ACC112 (cell line): ENCODE measurements around the gene ZNF581.
A peak's percentile ranks its signal among the peaks of the same experiment; 100 is the strongest.

Experiments
- H2AFZ ChIP-seq: fragments of 200-600 bp; sonication (generic); one replicate; pipeline ENCODE4 v1.6.0; 2017; ENCODE audit warnings: antibody characterized with exemption, low read length; ENCODE audit not compliant: unreplicated experiment
- H3K27ac ChIP-seq: fragments of 200-600 bp; sonication (generic); 2 replicates; pipeline ENCODE4 v1.5.1; 2014; ENCODE audit warnings: low read depth, mild to moderate bottlenecking, antibody characterized with exemption, low read length, moderate library complexity
- H3K27me3 ChIP-seq: fragments of 200-600 bp; sonication (generic); 2 replicates; pipeline ENCODE4 v1.6.1; 2014; ENCODE audit warnings: mild to moderate bottlenecking, antibody characterized with exemption, low read length, moderate library complexity, mixed read lengths; ENCODE audit not compliant: insufficient read depth
- H3K36me3 ChIP-seq: fragments of 200-600 bp; sonication (generic); 2 replicates; pipeline ENCODE4 v1.6.1; 2016; ENCODE audit warnings: mild to moderate bottlenecking, antibody characterized with exemption, low read length, moderate library complexity, mixed read lengths; ENCODE audit not compliant: insufficient read depth
- H3K4me1 ChIP-seq: fragments of 200-600 bp; sonication (generic); one replicate; pipeline ENCODE4 v1.6.1; 2016; ENCODE audit warnings: low read length, mixed read lengths; ENCODE audit not compliant: insufficient read depth, unreplicated experiment, control insufficient read depth
- H3K4me3 ChIP-seq: fragments of 200-600 bp; sonication (generic); 2 replicates; pipeline ENCODE4 v1.5.1; 2014; ENCODE audit warnings: mild to moderate bottlenecking, low read depth, low read length
- H3K79me2 ChIP-seq: fragments of 200-600 bp; sonication (generic); one replicate; pipeline ENCODE4 v1.6.0; 2016; ENCODE audit warnings: low read length; ENCODE audit not compliant: control insufficient read depth, unreplicated experiment, insufficient read depth

ZNF581 gene

GRCh38 chr19:55656552-55656951 is 13.1 kb downstream of the ZNF581 start:
- H3K27me3 ChIP-seq: no peaks in the 10 kb centered on the region
- H3K27ac ChIP-seq: 0 out of 2 replicates have a peak overlapping the region, but pooled peaks have one; percentile 98
- peaks cover 60% of the 10 kb centered on the region for H3K79me2 ChIP-seq
- H3K4me1 ChIP-seq: peaks cover 23% of the 10 kb centered on the region
- no peaks in the 10 kb centered on the region for H3K36me3 ChIP-seq
- H2AFZ ChIP-seq: no peak overlapping the region
- peak overlapping the region; percentile 95 for H3K4me3 ChIP-seq

GRCh38 chr19:55656988-55657747 is 13.7 kb downstream of the ZNF581 start:
- Histone ChIP-seq H3K79me2 (peaks cover 63% of the 10 kb centered on the region), H3K4me3 (peak overlapping the region; percentile 95), H3K36me3 (no peaks in the 10 kb centered on the region), H3K27ac (no peak overlapping the region), H2AFZ (no peak overlapping the region), H3K27me3 (no peaks in the 10 kb centered on the region), H3K4me1 (peaks cover 23% of the 10 kb centered on the region)

GRCh38 chr19:55658846-55659459 is 15.5 kb downstream of the ZNF581 start:
- Histone ChIP-seq H3K4me3 (no peak overlapping the region), H3K4me1 (peaks cover 23% of the 10 kb centered on the region), H3K27me3 (no peaks in the 10 kb centered on the region), H3K27ac (no peak overlapping the region), H3K79me2 (peaks cover 76% of the 10 kb centered on the region), H3K36me3 (no peaks in the 10 kb centered on the region; the same call in 1 of the 2 replicates), H2AFZ (no peak overlapping the region)

- Histone ChIP-seq H3K36me3 (no peaks in the 10 kb centered on the region; the same call in 1 of the 2 replicates), H3K27me3 (no peaks in the 10 kb centered on the region), H3K4me3 (no peak overlapping the region), H3K27ac (no peak overlapping the region), H3K79me2 (peaks cover 79% of the 10 kb centered on the region), H2AFZ (no peak overlapping the region), H3K4me1 (peaks cover 23% of the 10 kb centered on the region)
These were observed 16.4 kb downstream of the ZNF581 start for GRCh38 chr19:55659822-55660221.

DNA sequence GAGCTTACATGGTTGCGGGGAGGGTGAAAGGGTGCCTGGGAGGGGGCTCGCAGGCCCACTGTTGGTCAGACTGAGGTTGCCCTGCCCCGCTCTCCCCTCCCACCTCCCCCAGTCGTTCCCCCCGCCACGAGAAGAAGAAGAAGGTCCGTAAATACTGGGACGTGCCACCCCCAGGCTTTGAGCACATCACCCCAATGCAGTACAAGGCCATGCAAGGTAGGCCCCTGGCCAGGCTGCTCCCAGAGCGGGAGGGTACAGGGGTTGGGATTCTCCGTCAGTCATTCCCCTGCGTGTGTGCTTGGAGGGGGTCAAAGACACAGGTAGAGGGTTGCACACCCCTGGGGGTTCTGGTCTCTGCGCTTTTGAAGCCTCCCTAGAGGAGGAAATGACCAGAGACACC is 17.0 kb downstream of the ZNF581 start:
- no peaks in the 10 kb centered on the region for H3K27me3 ChIP-seq
- no peak overlapping the region for H2AFZ ChIP-seq
- H3K4me3 ChIP-seq: no peak overlapping the region
- H3K79me2 ChIP-seq: peaks cover 78% of the 10 kb centered on the region
- no peak overlapping the region for H3K27ac ChIP-seq
- peaks cover 23% of the 10 kb centered on the region for H3K4me1 ChIP-seq
- H3K36me3 ChIP-seq: no peaks in the 10 kb centered on the region; the same call in 1 of the 2 replicates

DNA sequence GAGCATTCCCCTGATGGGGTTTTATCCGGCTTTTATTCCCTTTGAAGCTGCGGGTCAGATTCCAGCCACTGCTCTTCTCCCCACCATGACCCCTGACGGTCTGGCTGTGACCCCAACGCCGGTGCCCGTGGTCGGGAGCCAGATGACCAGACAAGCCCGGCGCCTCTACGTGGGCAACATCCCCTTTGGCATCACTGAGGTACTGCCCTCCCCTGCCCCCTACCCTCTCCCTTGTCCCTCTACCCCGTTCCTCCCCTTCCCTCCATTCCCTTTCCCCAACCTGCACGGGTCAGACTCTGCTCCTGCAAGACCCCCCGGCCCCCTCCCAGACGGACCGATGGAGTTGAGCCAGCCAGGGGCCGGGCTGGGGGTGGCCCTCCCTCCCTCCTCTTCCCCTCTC is 17.5 kb downstream of the ZNF581 start:
- Histone ChIP-seq H3K4me1 (peaks cover 23% of the 10 kb centered on the region), H3K36me3 (no peaks in the 10 kb centered on the region; the same call in 1 of the 2 replicates), H2AFZ (no peak overlapping the region), H3K4me3 (no peak overlapping the region), H3K27me3 (no peaks in the 10 kb centered on the region), H3K79me2 (peaks cover 75% of the 10 kb centered on the region), H3K27ac (no peak overlapping the region)

- peaks cover 19% of the 10 kb centered on the region for H3K4me1 ChIP-seq
- H3K36me3 ChIP-seq: peaks cover 2% of the 10 kb centered on the region; the same call in 1 of the 2 replicates
- no peak overlapping the region for H2AFZ ChIP-seq
- H3K4me3 ChIP-seq: no peak overlapping the region
- no peak overlapping the region for H3K27ac ChIP-seq
- peaks cover 73% of the 10 kb centered on the region for H3K79me2 ChIP-seq
- H3K27me3 ChIP-seq: no peaks in the 10 kb centered on the region
These were observed 18.4 kb downstream of the ZNF581 start for GRCh38 chr19:55661826-55662225.

DNA sequence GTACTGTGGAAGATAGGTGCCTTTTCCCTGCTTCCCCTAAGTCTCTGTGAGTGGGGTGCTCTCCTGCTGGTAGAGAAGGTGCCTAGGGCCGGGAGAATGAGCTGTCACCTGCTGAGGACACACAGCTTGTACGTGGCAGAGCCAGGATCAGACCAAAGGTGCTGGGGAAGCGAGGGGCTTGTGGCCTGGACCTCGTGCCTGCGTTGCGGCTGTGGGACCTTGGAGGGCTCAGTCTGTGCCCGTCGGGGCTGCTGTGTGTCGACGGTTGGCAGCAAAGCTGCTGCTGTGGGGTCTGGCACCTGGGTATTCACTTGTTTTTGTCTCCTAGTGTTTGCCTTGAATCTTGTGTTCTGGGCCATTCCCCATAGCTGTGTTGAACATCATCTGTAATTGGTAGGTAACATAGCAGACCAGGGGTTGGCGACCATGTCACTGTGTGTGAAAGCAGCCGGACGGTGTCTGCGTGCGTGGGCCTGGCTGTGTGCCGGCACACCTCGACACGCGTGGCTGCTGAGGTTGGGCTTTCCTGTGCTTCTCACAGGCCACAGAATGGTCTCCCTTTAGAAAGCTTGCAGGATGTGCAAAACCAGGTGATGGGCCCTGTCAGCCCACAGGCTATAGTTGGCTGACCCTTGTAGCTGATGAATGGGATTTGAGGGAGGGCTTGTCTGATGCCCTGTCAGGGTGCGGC is 20.5 kb downstream of the ZNF581 start:
- H3K4me1 ChIP-seq: peaks cover 1% of the 10 kb centered on the region
- no peak overlapping the region for H3K4me3 ChIP-seq
- peaks cover 52% of the 10 kb centered on the region for H3K79me2 ChIP-seq
- H3K27ac ChIP-seq: no peak overlapping the region
- no peak overlapping the region for H2AFZ ChIP-seq
- no peaks in the 10 kb centered on the region for H3K27me3 ChIP-seq
- H3K36me3 ChIP-seq: peaks cover 2% of the 10 kb centered on the region; the same call in 1 of the 2 replicates

DNA sequence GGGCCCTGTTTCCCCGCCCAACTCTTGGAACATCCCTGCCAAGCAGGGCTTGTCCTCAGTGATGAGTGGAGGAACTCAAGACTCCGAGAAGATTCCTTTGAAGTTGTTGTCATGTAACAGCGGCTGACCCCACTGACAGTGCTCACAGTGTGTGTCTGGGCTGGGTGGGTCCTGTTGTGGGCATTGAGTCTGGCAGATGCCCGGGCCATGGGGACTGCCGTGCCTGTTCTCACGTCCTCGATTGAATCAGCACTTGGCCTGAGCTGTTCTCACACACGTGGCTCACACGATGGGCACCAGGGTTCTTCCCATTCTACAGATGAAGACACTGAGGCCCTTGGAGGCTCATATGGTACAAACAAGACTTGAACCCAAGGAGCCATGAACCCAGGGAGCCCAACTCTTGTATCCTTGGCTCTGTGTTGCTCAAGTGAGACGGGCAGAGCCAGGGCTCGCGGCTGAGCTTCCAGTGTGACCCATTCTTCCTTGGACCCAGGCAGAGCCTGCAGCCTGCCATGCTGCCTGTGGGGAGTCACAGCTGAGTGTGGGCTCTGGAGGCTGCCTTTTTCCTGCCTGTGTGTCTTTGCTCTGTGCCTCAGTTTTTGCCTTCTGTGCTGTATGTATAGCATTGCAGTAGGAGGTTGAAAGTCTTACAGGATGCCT is 23.0 kb downstream of the ZNF581 start:
- Histone ChIP-seq H2AFZ (no peak overlapping the region), H3K4me1 (peaks cover 3% of the 10 kb centered on the region), H3K4me3 (no peak overlapping the region), H3K79me2 (peaks cover 38% of the 10 kb centered on the region), H3K27ac (no peak overlapping the region), H3K36me3 (peaks cover 2% of the 10 kb centered on the region; the same call in 1 of the 2 replicates), H3K27me3 (no peaks in the 10 kb centered on the region)

DNA sequence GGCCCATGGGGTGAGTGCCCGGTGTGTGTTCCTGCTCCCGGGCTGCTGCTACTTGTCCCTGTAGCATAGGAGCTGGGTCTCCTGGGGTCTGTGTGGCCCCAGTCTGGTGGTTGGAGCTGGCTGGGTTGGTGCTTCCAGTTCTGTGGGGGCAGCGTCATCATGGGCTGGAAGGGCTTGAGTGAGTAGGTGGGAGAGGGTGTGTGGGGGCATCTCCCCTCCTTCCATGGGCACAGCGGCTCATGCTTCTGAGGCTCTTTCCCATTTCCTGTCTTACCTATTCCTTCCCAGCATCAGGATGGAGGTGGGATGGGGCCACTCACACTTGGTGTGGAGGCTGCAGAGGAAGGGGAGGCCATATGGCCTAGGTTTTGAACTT is 23.5 kb downstream of the ZNF581 start:
- no peaks in the 10 kb centered on the region for H3K27me3 ChIP-seq
- peaks cover 8% of the 10 kb centered on the region for H3K4me1 ChIP-seq
- no peak overlapping the region for H3K4me3 ChIP-seq
- H3K36me3 ChIP-seq: peaks cover 2% of the 10 kb centered on the region; the same call in 1 of the 2 replicates
- peaks cover 34% of the 10 kb centered on the region for H3K79me2 ChIP-seq
- H3K27ac ChIP-seq: no peak overlapping the region
- H2AFZ ChIP-seq: no peak overlapping the region
